Measurements from ENCODE around the gene CSTA.

DNA sequence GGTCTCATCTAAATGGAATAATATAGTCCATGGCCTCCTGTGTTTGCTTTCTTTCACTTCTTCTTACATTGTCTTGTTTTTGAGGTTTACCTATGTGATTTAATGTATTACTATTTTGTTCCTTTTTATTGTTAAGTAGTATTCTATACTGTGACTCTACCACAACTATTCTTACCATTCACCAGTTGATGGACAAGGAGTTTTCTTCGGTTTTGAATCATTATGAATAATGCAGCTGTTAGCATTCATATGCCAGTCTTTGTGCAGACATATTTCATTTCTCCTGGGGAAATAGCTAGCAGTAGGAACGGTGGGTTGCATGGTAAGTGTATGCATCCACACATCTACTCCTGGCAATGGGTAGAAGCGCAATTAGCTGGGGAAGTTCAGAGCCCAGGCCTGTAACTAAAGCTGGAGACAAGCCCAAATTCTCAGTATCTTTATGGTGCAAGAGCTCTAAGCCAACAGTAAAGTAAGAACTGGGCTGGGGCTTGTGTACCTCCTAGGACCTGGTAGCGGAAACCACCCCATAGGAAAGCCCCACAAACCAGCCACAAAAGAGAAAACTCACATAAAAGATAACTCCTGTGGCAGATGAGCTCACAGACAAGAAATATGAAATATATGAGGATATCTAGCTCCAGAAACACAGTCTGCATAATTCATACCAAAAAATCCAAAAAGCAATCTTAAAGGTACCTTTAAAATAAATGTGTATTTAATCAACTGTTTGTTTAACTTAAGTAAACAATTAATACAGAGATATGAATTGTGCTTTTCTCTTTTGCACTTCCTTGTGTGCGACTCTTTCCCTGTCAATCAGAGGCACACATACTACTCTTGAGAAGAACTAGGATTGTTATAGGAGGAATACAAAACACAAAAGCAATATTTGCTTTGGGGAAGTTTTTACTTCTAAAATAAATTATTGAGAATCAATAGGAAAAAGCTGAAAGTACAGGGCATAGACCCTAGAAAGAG lies 2.7 kb upstream of the CSTA start:
- TF ChIP-seq, protein P1, sequence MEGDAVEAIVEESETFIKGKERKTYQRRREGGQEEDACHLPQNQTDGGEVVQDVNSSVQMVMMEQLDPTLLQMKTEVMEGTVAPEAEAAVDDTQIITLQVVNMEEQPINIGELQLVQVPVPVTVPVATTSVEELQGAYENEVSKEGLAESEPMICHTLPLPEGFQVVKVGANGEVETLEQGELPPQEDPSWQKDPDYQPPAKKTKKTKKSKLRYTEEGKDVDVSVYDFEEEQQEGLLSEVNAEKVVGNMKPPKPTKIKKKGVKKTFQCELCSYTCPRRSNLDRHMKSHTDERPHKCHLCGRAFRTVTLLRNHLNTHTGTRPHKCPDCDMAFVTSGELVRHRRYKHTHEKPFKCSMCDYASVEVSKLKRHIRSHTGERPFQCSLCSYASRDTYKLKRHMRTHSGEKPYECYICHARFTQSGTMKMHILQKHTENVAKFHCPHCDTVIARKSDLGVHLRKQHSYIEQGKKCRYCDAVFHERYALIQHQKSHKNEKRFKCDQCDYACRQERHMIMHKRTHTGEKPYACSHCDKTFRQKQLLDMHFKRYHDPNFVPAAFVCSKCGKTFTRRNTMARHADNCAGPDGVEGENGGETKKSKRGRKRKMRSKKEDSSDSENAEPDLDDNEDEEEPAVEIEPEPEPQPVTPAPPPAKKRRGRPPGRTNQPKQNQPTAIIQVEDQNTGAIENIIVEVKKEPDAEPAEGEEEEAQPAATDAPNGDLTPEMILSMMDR (IDR thresholded peaks at IDR 0.05; ENCODE audit: low read length) = no peak
- TF ChIP-seq EZH2 (IDR thresholded peaks at IDR 0.05; ENCODE audit: borderline replicate concordance, low read length) = no peak
